Measurements from ENCODE around the gene EPB41L1. TPM values are rescaled to one million over a fixed set of nuclear protein-coding genes. Genes with fewer than 3 reads are reported as not detected.

Gene EPB41L1
- total RNA-seq, 1 experiment from 2014 or later, result 42.1 TPM

- Histone ChIP-seq H2AFZ (ENCODE audit: low read depth, low read length, poor library complexity, severe bottlenecking) (no peak overlapping the region), H3K36me3 (ENCODE audit: control insufficient read depth in 1 of 2, insufficient read depth in 2 of 2, low read length in 2 of 2) (no peaks in the 10 kb centered on the region), H3K4me1 (ENCODE audit: control insufficient read depth in 1 of 2, insufficient read depth in 2 of 2, low read length in 2 of 2) (no peaks in the 10 kb centered on the region), H3K4me3 (replicated peaks in 1 of 2; ENCODE audit: low read depth in 1 of 2, low read length in 2 of 2) (no peak overlapping the region), H3K27ac (ENCODE audit: low read depth, low read length) (no peak overlapping the region), H3K9me2 (ENCODE audit: insufficient read depth) (no peaks in the 10 kb centered on the region), H3K79me2 (ENCODE audit: insufficient read depth, low read length) (no peaks in the 10 kb centered on the region), H3K4me2 (ENCODE audit: low read length) (no peak overlapping the region), H4K20me1 (ENCODE audit: insufficient read depth) (no peaks in the 10 kb centered on the region), H3K9ac (ENCODE audit: low read length) (no peak overlapping the region), H3K9me3 (ENCODE audit: control insufficient read depth in 1 of 2, insufficient read depth in 1 of 2, low read depth in 1 of 2, low read length in 2 of 2) (no peaks in the 10 kb centered on the region), H3K27me3 (ENCODE audit: insufficient read depth, low read length) (no peaks in the 10 kb centered on the region)
- intact Hi-C loops (cut with micrococcal nuclease), result no loop called here
- ATAC-seq (no peak), DNase-seq (ENCODE audit: low read depth, low spot score) (no peak)
- ChIA-PET CTCF (no interaction called here), RAD21 (ENCODE audit: low non-redundant PET in 1 of 2, low total read pairs in 2 of 2, uncharacterized antibody in 2 of 2, unreplicated experiment in 2 of 2) (no interaction called here), POLR2A (no interaction called here)
- TF ChIP-seq ATF3 (IDR thresholded peaks at IDR 0.05) (no peak), POLR2AphosphoS5 (IDR thresholded peaks at IDR 0.05; ENCODE audit: low read depth, low read length) (no peak), SP1 (IDR thresholded peaks at IDR 0.05; ENCODE audit: low read depth) (no peak), MAX (IDR thresholded peaks at IDR 0.05) (no peak), POLR2A (IDR thresholded peaks at IDR 0.05; ENCODE audit: borderline replicate concordance, extremely low read depth, insufficient read depth, insufficient read length) (no peak), JUND (IDR thresholded peaks at IDR 0.05) (no peak), SRF (IDR thresholded peaks at IDR 0.05; ENCODE audit: low read depth) (no peak), ELF1 (IDR thresholded peaks at IDR 0.05; ENCODE audit: borderline replicate concordance, low read depth) (no peak), CEBPB (IDR thresholded peaks at IDR 0.05; ENCODE audit: low read depth) (no peak), ZFX (IDR thresholded peaks at IDR 0.05) (no peak), CTCF (IDR thresholded peaks at IDR 0.05 in 2 of 3, conservative IDR thresholded peaks at IDR 0.05 in 1 of 3; ENCODE audit: borderline replicate concordance in 1 of 3, insufficient read depth in 1 of 3, low read depth in 2 of 3, low read length in 2 of 3) (no peak), RAD21 (IDR thresholded peaks at IDR 0.05; ENCODE audit: low read depth) (no peak), ZBTB33 (IDR thresholded peaks at IDR 0.05; ENCODE audit: extremely low read depth, insufficient replicate concordance, low read length) (no peak), TCF7L2 (IDR thresholded peaks at IDR 0.05; ENCODE audit: borderline replicate concordance, extremely low read depth, insufficient read depth, insufficient read length) (no peak), CBX3 (IDR thresholded peaks at IDR 0.05; ENCODE audit: low read depth) (no peak)
- BruUV-seq (replicated peaks), result no TSS peak
Observed at GRCh38 chr20:36266189-36266588, 111.6 kb downstream of the EPB41L1 start.
